GM18526 (cell line): Measurements from ENCODE around the gene ACTR1B.

ENCODE experiments used
- POLR2A ChIP-seq: IDR thresholded peaks from 3 replicates; pipeline ENCODE4 v1.6.1; 2011; ENCODE audit not compliant: insufficient read length; ENCODE audit errors: extremely low read depth

ACTR1B gene

GRCh38 chr2:97698530-97698929 lies 34.7 kb upstream of the ACTR1B start:
- TF ChIP-seq POLR2A: no peak

GRCh38 chr2:97697252-97698235 lies 33.7 kb upstream of the ACTR1B start:
- TF ChIP-seq POLR2A: no peak

- TF ChIP-seq POLR2A: no peak
Measured at GRCh38 chr2:97695744-97696143, 31.9 kb upstream of the ACTR1B start.

GRCh38 chr2:97693476-97693875 lies 29.6 kb upstream of the ACTR1B start:
- no peak for TF ChIP-seq POLR2A

- TF ChIP-seq POLR2A: no peak
Measured at GRCh38 chr2:97691166-97691565, 27.3 kb upstream of the ACTR1B start.

GRCh38 chr2:97688062-97688827 lies 24.4 kb upstream of the ACTR1B start:
- TF ChIP-seq POLR2A: no peak

- no peak for TF ChIP-seq POLR2A
Measured at GRCh38 chr2:97678298-97678697, 14.5 kb upstream of the ACTR1B start.

- no peak for TF ChIP-seq POLR2A
Measured at GRCh38 chr2:97677480-97677879, 13.6 kb upstream of the ACTR1B start.

GRCh38 chr2:97676620-97677019 lies 12.8 kb upstream of the ACTR1B start:
- TF ChIP-seq POLR2A: no peak

- no peak for TF ChIP-seq POLR2A
Measured at GRCh38 chr2:97675430-97676113, 11.7 kb upstream of the ACTR1B start.

- no peak for TF ChIP-seq POLR2A
Measured at GRCh38 chr2:97673915-97674283, 10.1 kb upstream of the ACTR1B start.

GRCh38 chr2:97673182-97673914 lies 9.5 kb upstream of the ACTR1B start:
- no peak for TF ChIP-seq POLR2A

GRCh38 chr2:97671526-97671925 lies 7.7 kb upstream of the ACTR1B start:
- no peak for TF ChIP-seq POLR2A

GRCh38 chr2:97670471-97670870 lies 6.6 kb upstream of the ACTR1B start:
- TF ChIP-seq POLR2A: no peak

GRCh38 chr2:97669448-97669847 lies 5.6 kb upstream of the ACTR1B start, which contains the start of gene C2orf92:
TSS of gene C2orf92 (plus strand) at chr2:97669713. CDS start at chr2:97669789, 76 bp downstream.
- no peak for TF ChIP-seq POLR2A
